HG02759 (cell line): ENCODE results near the gene PARL.
"Not testable (repeated sequence)": the region's sequence is repeated elsewhere in the genome, so short reads cannot be mapped to it uniquely, and the experiment has no call there.

ENCODE experiments used
- ATAC-seq: cut with Tn5 transposase; IDR thresholded peaks from one replicate; pipeline ENCODE4 v1.9.1; 2021; ENCODE audit warnings: mild to moderate bottlenecking, moderate library complexity; ENCODE audit not compliant: unreplicated experiment

PARL gene

GRCh38 chr3:183796372-183796771 is 88.3 kb downstream of the PARL start:
- ATAC-seq = no peak

GRCh38 chr3:183794452-183794851 is 90.2 kb downstream of the PARL start:
- no peak for ATAC-seq

GRCh38 chr3:183792976-183793375 is 91.7 kb downstream of the PARL start:
- ATAC-seq = no peak

DNA sequence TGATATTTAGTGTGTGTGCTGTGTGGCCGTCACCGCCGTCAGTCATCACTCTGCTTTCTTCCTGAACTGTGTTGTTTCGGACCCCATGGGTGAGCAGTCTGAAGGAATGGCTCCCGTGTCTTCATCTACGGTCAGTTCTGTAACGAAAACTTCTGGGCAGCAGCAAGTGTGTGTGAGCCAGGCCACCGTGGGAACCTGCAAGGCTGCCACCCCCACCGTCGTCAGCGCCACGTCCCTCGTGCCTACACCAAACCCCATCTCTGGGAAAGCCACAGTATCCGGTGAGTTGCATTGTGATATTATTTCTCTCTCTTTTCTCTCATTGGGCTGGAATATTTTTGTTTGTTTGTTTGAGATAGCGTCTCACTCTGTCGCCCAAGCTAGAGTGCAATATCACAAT is 94.0 kb downstream of the PARL start:
- ATAC-seq = no peak

- no peak for ATAC-seq
These were observed 94.9 kb downstream of the PARL start for GRCh38 chr3:183789826-183790225.

DNA sequence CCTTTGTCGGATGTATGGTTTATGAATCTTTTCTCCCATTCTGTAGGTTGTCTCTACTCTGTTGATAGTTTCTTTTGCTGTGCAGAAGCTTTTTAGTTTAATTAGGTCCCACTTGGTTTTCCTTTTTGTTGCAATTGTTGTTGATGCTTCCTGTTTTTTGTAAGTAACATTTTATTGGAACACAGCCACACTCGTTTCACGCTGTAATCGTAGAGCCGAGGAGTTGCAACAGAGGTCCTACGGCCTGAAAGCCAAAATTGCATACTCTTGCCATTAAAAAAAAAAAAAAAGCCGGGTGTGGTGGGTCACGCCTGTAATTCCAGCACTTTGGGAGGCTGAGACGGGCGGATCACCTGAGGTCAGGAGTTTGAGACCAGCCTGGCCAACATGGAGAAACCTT is 100.2 kb downstream of the PARL start:
- not testable (repeated sequence) for ATAC-seq

GRCh38 chr3:183782576-183783276 is 102.0 kb downstream of the PARL start:
- no peak for ATAC-seq

DNA sequence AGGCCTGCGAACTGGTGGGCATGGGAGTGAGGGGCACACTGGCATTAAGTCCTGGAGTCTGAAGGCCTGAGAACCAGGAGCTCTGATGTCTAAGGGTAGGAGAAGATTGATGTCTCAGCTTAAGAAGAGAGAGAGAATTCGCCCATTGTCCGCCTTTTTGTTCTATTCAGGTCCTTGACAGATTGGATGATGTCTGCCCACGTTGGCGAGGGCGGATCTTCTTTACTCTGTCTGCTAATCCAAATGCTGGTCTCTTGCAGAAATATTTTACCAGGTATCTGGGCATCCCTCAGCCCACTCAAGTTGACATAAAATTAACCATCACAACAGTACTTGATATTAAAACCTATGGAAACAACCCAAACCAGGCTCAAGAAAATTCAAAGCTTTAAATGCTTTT is 103.4 kb downstream of the PARL start:
- ATAC-seq = no peak

DNA sequence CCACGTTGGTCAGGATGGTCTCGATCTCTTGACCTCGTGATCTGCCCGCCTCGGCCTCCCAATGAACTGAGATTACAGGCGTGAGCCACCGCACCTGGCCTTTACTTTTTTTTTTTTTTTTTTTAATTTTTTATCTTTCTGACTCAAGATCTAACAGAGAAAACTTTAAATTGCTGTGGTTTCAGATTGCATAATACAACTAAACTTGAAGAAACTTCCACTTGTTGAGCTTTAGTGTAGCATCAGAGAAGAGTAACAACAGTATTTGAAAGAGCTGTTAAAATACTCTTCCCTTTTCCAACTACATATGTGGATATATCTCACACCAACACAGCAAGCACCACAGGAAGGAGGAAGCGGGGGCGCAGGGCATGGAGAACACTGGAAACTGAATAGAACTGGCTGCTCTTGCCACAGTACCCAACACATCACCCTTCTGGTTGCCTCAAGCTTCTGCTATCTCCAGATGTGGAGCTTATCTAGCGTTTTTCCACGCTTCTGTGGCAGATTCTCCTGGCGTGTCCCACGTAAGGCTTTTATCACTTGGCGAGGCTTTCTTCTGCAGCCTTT is 104.7 kb downstream of the PARL start:
- ATAC-seq = no peak
